Muscle layer of colon (tissue), 2 donors: Measurements from ENCODE around the gene CLSTN2.

Experiments used
- H3K27ac ChIP-seq: one replicate; pipeline ENCODE4 v1.7.0; 2013; ENCODE audit warnings: low read depth, mild to moderate bottlenecking, low read length, moderate library complexity
- H3K27me3 ChIP-seq, 2 donors: one replicate each; pipeline ENCODE4 v1.7.0; 2013; ENCODE audit warnings: low read length in 2 of 2, mild to moderate bottlenecking in 2 of 2; ENCODE audit not compliant: insufficient read depth in 2 of 2, control insufficient read depth in 1 of 2
- H3K36me3 ChIP-seq: one replicate; pipeline ENCODE4 v1.7.0; 2013; ENCODE audit warnings: mild to moderate bottlenecking, low read length; ENCODE audit not compliant: insufficient read depth
- H3K4me1 ChIP-seq: one replicate; pipeline ENCODE4 v1.7.0; 2013; ENCODE audit warnings: mild to moderate bottlenecking, low read length; ENCODE audit not compliant: insufficient read depth
- H3K4me3 ChIP-seq, 2 donors: one replicate each; pipeline ENCODE4 v1.7.0; 2013; ENCODE audit warnings: low read length in 2 of 2, low read depth in 1 of 2, mild to moderate bottlenecking in 1 of 2, moderate library complexity in 1 of 2
- H3K9ac ChIP-seq: one replicate; pipeline ENCODE4 v1.7.0; 2013; ENCODE audit warnings: low read length
- H3K9me3 ChIP-seq: one replicate; pipeline ENCODE4 v1.7.0; 2013; ENCODE audit warnings: mild to moderate bottlenecking, low read length
- donor health status: abdominal sarcoma.
- donor health status: Adenocarcinoma of cecum.

Gene CLSTN2

DNA sequence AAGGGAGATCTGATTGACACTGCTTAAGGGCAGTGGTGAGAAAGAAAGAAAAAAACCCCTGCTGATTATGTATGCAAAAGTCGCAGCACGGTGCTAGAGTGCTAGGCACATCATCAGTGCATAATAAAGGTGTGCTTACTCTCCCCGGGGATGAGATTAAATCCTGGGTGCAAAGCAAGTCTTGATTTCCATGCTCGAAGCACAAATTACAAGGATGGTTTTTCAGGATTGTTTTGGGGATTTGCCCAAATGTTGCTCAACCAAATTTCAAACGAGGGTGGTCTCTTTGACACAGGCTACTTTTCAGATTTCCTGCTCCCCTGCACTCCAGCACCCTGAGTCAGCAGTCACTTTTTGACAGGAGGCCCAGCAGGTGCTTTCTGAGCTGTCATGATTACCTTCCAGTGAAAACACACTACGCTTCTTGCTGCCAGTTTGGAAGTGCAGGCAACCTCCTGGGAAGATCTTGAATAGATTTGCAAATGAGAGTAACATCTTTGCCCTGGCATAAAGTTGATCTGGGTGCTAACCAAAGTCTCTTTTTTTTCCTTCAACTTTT is 575.4 kb downstream of the CLSTN2 start:
- Histone ChIP-seq H3K27me3 (no peaks in the 10 kb centered on the region), H3K9me3 (no peaks in the 10 kb centered on the region), H3K4me3 (no peak overlapping the region), H3K36me3 (no peaks in the 10 kb centered on the region), H3K9ac (no peak overlapping the region), H3K27ac (no peak overlapping the region), H3K4me1 (no peaks in the 10 kb centered on the region)

DNA sequence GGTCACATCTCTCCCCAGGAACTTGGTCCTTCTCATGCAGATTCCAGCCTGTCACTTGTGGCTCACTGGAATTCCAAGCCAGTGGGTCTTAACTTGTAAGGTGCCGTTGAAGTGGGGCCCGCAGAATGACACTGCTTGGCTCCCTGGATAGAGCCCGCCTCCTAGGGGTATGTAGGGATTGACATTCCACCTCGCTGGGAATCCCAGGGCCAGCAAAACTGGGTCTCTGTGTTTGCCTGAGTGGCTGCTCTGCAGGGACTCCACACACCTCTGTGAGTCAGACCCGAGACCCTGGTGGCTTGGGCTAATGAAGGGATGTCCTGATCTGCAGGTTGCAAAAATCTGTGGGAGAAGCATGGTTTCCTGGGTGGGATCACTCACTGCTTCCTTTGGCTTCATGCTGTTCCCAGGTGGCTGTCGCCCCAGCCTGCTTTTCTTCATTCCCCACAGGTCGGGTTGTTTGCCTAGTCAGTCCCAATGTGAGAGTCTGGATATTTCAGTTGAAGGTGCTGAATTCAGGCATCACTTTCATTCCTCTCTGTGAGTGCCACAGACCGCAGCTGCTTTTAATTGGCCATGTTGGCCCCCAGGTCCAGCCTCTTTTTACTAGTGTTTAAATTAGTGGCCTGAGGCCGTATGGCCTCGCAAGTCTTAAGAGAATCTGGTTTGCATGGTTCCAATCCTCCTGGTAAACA is 586.9 kb downstream of the CLSTN2 start:
- Histone ChIP-seq H3K4me1 (no peaks in the 10 kb centered on the region), H3K4me3 (no peak overlapping the region), H3K36me3 (no peaks in the 10 kb centered on the region), H3K27ac (no peak overlapping the region), H3K27me3 (no peaks in the 10 kb centered on the region), H3K9me3 (peaks cover 3% of the 10 kb centered on the region), H3K9ac (no peak overlapping the region)

- H3K27ac ChIP-seq: no peak overlapping the region
- no peaks in the 10 kb centered on the region for H3K36me3 ChIP-seq
- H3K9ac ChIP-seq: no peak overlapping the region
- H3K4me3 ChIP-seq: no peak overlapping the region
- H3K4me1 ChIP-seq: no peaks in the 10 kb centered on the region
- peaks cover 3% of the 10 kb centered on the region for H3K9me3 ChIP-seq
- no peaks in the 10 kb centered on the region for H3K27me3 ChIP-seq
These were observed 587.8 kb downstream of the CLSTN2 start for GRCh38 chr3:140522653-140523380.

- no peaks in the 10 kb centered on the region for H3K9me3 ChIP-seq
- no peaks in the 10 kb centered on the region for H3K27me3 ChIP-seq
- no peak overlapping the region for H3K4me3 ChIP-seq
- no peak overlapping the region for H3K27ac ChIP-seq
- H3K36me3 ChIP-seq: no peaks in the 10 kb centered on the region
- no peak overlapping the region for H3K9ac ChIP-seq
- H3K4me1 ChIP-seq: no peaks in the 10 kb centered on the region
These were observed 588.6 kb downstream of the CLSTN2 start for GRCh38 chr3:140523600-140523999.

GRCh38 chr3:140527156-140527555 is 592.2 kb downstream of the CLSTN2 start:
- no peak overlapping the region for H3K27ac ChIP-seq
- no peak overlapping the region for H3K9ac ChIP-seq
- no peaks in the 10 kb centered on the region for H3K9me3 ChIP-seq
- no peaks in the 10 kb centered on the region for H3K27me3 ChIP-seq
- H3K4me1 ChIP-seq: peaks cover 4% of the 10 kb centered on the region
- H3K4me3 ChIP-seq: no peak overlapping the region
- H3K36me3 ChIP-seq: no peaks in the 10 kb centered on the region

- H3K27ac ChIP-seq: no peak overlapping the region
- H3K4me1 ChIP-seq: peaks cover 4% of the 10 kb centered on the region
- H3K9me3 ChIP-seq: no peaks in the 10 kb centered on the region
- no peak overlapping the region for H3K4me3 ChIP-seq
- no peaks in the 10 kb centered on the region for H3K27me3 ChIP-seq
- no peaks in the 10 kb centered on the region for H3K36me3 ChIP-seq
- H3K9ac ChIP-seq: no peak overlapping the region
These were observed 594.1 kb downstream of the CLSTN2 start for GRCh38 chr3:140529096-140529495.

GRCh38 chr3:140529558-140529957 is 594.6 kb downstream of the CLSTN2 start:
- no peak overlapping the region for H3K9ac ChIP-seq
- H3K4me3 ChIP-seq: no peak overlapping the region
- no peaks in the 10 kb centered on the region for H3K27me3 ChIP-seq
- H3K4me1 ChIP-seq: peaks cover 4% of the 10 kb centered on the region
- H3K9me3 ChIP-seq: no peaks in the 10 kb centered on the region
- no peak overlapping the region for H3K27ac ChIP-seq
- no peaks in the 10 kb centered on the region for H3K36me3 ChIP-seq

DNA sequence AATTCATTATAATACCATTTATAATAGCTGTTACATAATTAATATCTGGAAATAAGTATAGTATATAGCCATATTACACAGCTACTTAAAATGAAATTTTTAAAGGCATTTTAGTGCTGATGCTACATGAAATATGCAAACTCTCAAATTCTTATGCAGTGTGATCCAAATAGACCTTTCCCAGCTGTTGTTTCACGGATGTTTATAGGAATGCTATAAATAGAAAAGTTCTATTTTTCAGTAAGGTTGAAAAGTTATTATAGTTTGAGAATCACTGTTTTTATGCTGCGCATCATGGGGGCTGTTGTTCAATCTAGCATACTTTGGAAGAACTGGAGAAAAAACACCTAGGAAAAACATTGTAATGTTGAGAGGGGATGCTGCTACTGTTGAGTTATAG is 595.1 kb downstream of the CLSTN2 start:
- Histone ChIP-seq H3K4me1 (peaks cover 4% of the 10 kb centered on the region), H3K4me3 (no peak overlapping the region), H3K27ac (no peak overlapping the region), H3K27me3 (no peaks in the 10 kb centered on the region), H3K9ac (no peak overlapping the region), H3K36me3 (no peaks in the 10 kb centered on the region), H3K9me3 (no peaks in the 10 kb centered on the region)

GRCh38 chr3:140530603-140531002 is 595.6 kb downstream of the CLSTN2 start:
- H3K36me3 ChIP-seq: no peaks in the 10 kb centered on the region
- no peak overlapping the region for H3K4me3 ChIP-seq
- H3K27me3 ChIP-seq: no peaks in the 10 kb centered on the region
- no peaks in the 10 kb centered on the region for H3K9me3 ChIP-seq
- H3K4me1 ChIP-seq: peaks cover 4% of the 10 kb centered on the region
- no peak overlapping the region for H3K9ac ChIP-seq
- H3K27ac ChIP-seq: no peak overlapping the region

DNA sequence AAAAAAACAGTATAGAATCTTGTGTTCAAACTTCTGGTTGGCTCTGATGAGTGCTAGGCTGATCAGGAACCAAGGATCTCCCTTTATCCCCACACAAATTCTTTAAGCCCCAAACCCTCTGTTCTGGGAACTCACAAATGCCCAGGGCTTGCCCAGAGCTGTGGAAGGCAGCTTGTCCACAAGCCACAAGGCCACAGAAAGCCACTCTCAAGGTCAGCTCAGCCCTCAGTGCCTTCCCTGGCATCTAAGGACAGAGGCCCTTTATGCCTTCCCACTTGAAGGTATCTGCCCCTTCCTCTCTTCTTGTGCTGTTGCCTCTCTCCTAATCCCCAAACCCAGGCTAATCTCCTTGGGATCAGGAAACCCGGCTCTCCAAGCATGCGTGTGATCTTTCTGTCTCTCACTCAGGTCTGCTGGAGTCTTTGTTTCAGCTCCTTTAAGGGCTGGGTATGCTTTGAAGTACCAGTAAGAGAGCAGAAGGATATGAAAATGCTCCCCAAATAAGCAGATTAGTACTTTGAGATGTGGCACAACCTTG is 597.9 kb downstream of the CLSTN2 start:
- Histone ChIP-seq H3K9ac (no peak overlapping the region), H3K9me3 (no peaks in the 10 kb centered on the region), H3K27ac (no peak overlapping the region), H3K36me3 (no peaks in the 10 kb centered on the region), H3K4me3 (no peak overlapping the region), H3K27me3 (no peaks in the 10 kb centered on the region), H3K4me1 (peaks cover 4% of the 10 kb centered on the region)

DNA sequence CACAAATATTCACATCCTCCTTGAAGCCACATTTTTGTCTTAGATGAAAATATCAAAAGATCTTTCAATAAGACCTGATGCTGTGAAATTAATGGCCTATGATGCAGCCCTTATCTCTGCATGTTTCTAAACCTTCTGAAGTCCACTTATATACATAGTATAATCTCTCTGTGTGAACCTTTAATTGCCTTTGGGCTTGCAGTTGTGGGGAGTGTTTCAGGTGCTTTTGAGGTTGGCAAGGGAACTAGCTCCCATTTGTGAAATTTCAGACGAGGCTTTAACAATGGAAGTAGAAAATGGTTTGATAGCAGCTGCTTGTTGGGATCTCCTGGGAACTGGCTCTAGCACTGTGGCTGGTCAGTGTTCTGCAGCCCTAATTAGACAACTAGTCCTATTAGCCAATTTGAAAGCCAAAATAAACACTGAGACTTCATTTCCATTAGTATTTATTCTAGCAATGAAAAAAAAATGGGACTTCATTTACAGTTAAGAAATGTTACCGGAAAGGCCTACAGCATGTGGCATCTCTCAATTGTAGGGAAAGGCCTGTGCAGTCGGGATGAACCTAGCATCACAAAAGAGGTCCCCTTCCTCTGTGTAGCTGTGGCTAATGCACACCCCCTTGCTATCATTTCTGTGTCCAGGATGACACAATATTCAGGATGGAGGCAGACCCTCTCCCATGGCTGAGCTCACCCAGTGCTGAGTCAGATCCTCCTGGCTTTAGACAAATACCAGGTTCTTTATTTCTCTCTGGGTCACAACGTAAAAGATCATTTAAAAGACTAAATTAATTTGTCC is 602.1 kb downstream of the CLSTN2 start:
- Histone ChIP-seq H3K9me3 (no peaks in the 10 kb centered on the region), H3K4me3 (no peak overlapping the region), H3K36me3 (no peaks in the 10 kb centered on the region)

More for the DNA sequence above, 602.1 kb downstream of the CLSTN2 start:
- Histone ChIP-seq H3K4me1 (no peaks in the 10 kb centered on the region), H3K27me3 (no peaks in the 10 kb centered on the region), H3K9ac (no peak overlapping the region), H3K27ac (no peak overlapping the region)
